Measurements from ENCODE around the gene G3BP2.

Gene G3BP2

GRCh38 chr4:75708218-75708691 is 35.0 kb upstream of the G3BP2 start:
- H2AFZ ChIP-seq (ENCODE audit: low read depth) = no peak overlapping the region
- H3K36me3 ChIP-seq (ENCODE audit: insufficient read depth) = no peaks in the 10 kb centered on the region
- H3K4me1 ChIP-seq (ENCODE audit: low read depth, poor library complexity, severe bottlenecking) = peaks cover 10% of the 10 kb centered on the region
- no peaks in the 10 kb centered on the region for H4K20me1 ChIP-seq (ENCODE audit: insufficient read depth)
- peaks cover 3% of the 10 kb centered on the region; the same call in 1 of the 2 replicates for H3K79me2 ChIP-seq (ENCODE audit: insufficient read depth, low read depth)
- no peak overlapping the region for H3K9ac ChIP-seq
- H3K27ac ChIP-seq = no peak overlapping the region
- H3K4me2 ChIP-seq = no peak overlapping the region
- H3K27me3 ChIP-seq (ENCODE audit: insufficient read depth, low read depth) = no peaks in the 10 kb centered on the region
- no peak overlapping the region for H3K4me3 ChIP-seq (IDR thresholded peaks at IDR 0.05; ENCODE audit: insufficient read depth, low read depth, low read length)
- TF ChIP-seq CTCF (conservative IDR thresholded peaks at IDR 0.05; ENCODE audit: low read depth, low read length) = no peak

GRCh38 chr4:75705198-75705977 is 32.2 kb upstream of the G3BP2 start:
- Histone ChIP-seq H3K9ac (no peak overlapping the region), H3K4me3 (IDR thresholded peaks at IDR 0.05; ENCODE audit: insufficient read depth, low read depth, low read length) (no peak overlapping the region), H3K27ac (no peak overlapping the region), H3K79me2 (ENCODE audit: insufficient read depth, low read depth) (no peaks in the 10 kb centered on the region), H3K36me3 (ENCODE audit: insufficient read depth) (no peaks in the 10 kb centered on the region), H3K4me2 (no peak overlapping the region), H3K4me1 (ENCODE audit: low read depth, poor library complexity, severe bottlenecking) (peaks cover 9% of the 10 kb centered on the region), H2AFZ (ENCODE audit: low read depth) (no peak overlapping the region), H3K27me3 (ENCODE audit: insufficient read depth, low read depth) (no peaks in the 10 kb centered on the region), H4K20me1 (ENCODE audit: insufficient read depth) (no peaks in the 10 kb centered on the region)
- TF ChIP-seq CTCF (conservative IDR thresholded peaks at IDR 0.05; ENCODE audit: low read depth, low read length) = no peak

GRCh38 chr4:75702919-75703411 is 29.8 kb upstream of the G3BP2 start:
- H3K27me3 ChIP-seq (ENCODE audit: insufficient read depth, low read depth) = no peaks in the 10 kb centered on the region
- H3K36me3 ChIP-seq (ENCODE audit: insufficient read depth) = no peaks in the 10 kb centered on the region
- H2AFZ ChIP-seq (ENCODE audit: low read depth) = no peak overlapping the region
- peaks cover 4% of the 10 kb centered on the region for H3K4me1 ChIP-seq (ENCODE audit: low read depth, poor library complexity, severe bottlenecking)
- no peak overlapping the region for H3K9ac ChIP-seq
- no peak overlapping the region for H3K4me2 ChIP-seq
- H3K79me2 ChIP-seq (ENCODE audit: insufficient read depth, low read depth) = no peaks in the 10 kb centered on the region
- H3K27ac ChIP-seq = no peak overlapping the region
- TF ChIP-seq CTCF (conservative IDR thresholded peaks at IDR 0.05; ENCODE audit: low read depth, low read length) = no peak
- no peaks in the 10 kb centered on the region for H4K20me1 ChIP-seq (ENCODE audit: insufficient read depth)
- H3K4me3 ChIP-seq (IDR thresholded peaks at IDR 0.05; ENCODE audit: insufficient read depth, low read depth, low read length) = no peak overlapping the region

- no peak for TF ChIP-seq CTCF (conservative IDR thresholded peaks at IDR 0.05; ENCODE audit: low read depth, low read length)
- Histone ChIP-seq H2AFZ (ENCODE audit: low read depth) (no peak overlapping the region), H3K79me2 (ENCODE audit: insufficient read depth, low read depth) (no peaks in the 10 kb centered on the region), H3K4me3 (IDR thresholded peaks at IDR 0.05; ENCODE audit: insufficient read depth, low read depth, low read length) (no peak overlapping the region), H4K20me1 (ENCODE audit: insufficient read depth) (no peaks in the 10 kb centered on the region), H3K36me3 (ENCODE audit: insufficient read depth) (no peaks in the 10 kb centered on the region), H3K27me3 (ENCODE audit: insufficient read depth, low read depth) (no peaks in the 10 kb centered on the region), H3K4me1 (ENCODE audit: low read depth, poor library complexity, severe bottlenecking) (peaks cover 4% of the 10 kb centered on the region), H3K9ac (no peak overlapping the region), H3K27ac (no peak overlapping the region), H3K4me2 (no peak overlapping the region)
Observed at GRCh38 chr4:75699299-75699698, 26.1 kb upstream of the G3BP2 start.
